Mucosa of stomach (tissue), 1 donor: ENCODE data around the gene TNFRSF1A.

Experiments used
- H3K27me3 ChIP-seq: one replicate; pipeline ENCODE4 v1.7.0; 2013; ENCODE audit warnings: mild to moderate bottlenecking, low read length; ENCODE audit not compliant: control insufficient read depth, insufficient read depth
- H3K36me3 ChIP-seq: one replicate; pipeline ENCODE4 v1.7.0; 2013; ENCODE audit warnings: low read length; ENCODE audit not compliant: control insufficient read depth, insufficient read depth
- H3K4me1 ChIP-seq: one replicate; pipeline ENCODE4 v1.7.0; 2013; ENCODE audit warnings: mild to moderate bottlenecking, low read length; ENCODE audit not compliant: control insufficient read depth, insufficient read depth
- H3K4me3 ChIP-seq: one replicate; pipeline ENCODE4 v1.7.0; 2013; ENCODE audit warnings: low read length
- H3K9ac ChIP-seq: one replicate; pipeline ENCODE4 v1.7.0; 2013; ENCODE audit warnings: mild to moderate bottlenecking, low read length, moderate library complexity
- H3K9me3 ChIP-seq: one replicate; pipeline ENCODE4 v1.7.0; 2013; ENCODE audit warnings: mild to moderate bottlenecking, low read length, moderate library complexity; ENCODE audit not compliant: control insufficient read depth
- donor health status: Pancreatic carcinoma.

TNFRSF1A gene

GRCh38 chr12:6322352-6322751, 19.5 kb downstream of the TNFRSF1A start:
- Histone ChIP-seq H3K9me3 (no peaks in the 10 kb centered on the region), H3K36me3 (peaks cover 6% of the 10 kb centered on the region), H3K4me3 (no peak overlapping the region), H3K27me3 (no peaks in the 10 kb centered on the region), H3K4me1 (peaks cover 41% of the 10 kb centered on the region), H3K9ac (no peak overlapping the region)

GRCh38 chr12:6321905-6322304, 20.0 kb downstream of the TNFRSF1A start:
- Histone ChIP-seq H3K9me3 (no peaks in the 10 kb centered on the region), H3K27me3 (no peaks in the 10 kb centered on the region), H3K4me1 (peaks cover 45% of the 10 kb centered on the region), H3K4me3 (no peak overlapping the region), H3K36me3 (peaks cover 6% of the 10 kb centered on the region), H3K9ac (no peak overlapping the region)

- no peak overlapping the region for H3K9ac ChIP-seq
- no peak overlapping the region for H3K4me3 ChIP-seq
- H3K4me1 ChIP-seq, result peaks cover 29% of the 10 kb centered on the region
- H3K9me3 ChIP-seq, result no peaks in the 10 kb centered on the region
- H3K27me3 ChIP-seq, result no peaks in the 10 kb centered on the region
- peaks cover 6% of the 10 kb centered on the region for H3K36me3 ChIP-seq
Observed at GRCh38 chr12:6319446-6319845, 22.4 kb downstream of the TNFRSF1A start.

- Histone ChIP-seq H3K4me1 (peaks cover 28% of the 10 kb centered on the region), H3K9me3 (no peaks in the 10 kb centered on the region), H3K4me3 (no peak overlapping the region), H3K27me3 (no peaks in the 10 kb centered on the region), H3K36me3 (peaks cover 6% of the 10 kb centered on the region), H3K9ac (no peak overlapping the region)
Observed at GRCh38 chr12:6318440-6318879, 23.4 kb downstream of the TNFRSF1A start.

- Histone ChIP-seq H3K9me3 (no peaks in the 10 kb centered on the region), H3K4me3 (no peak overlapping the region), H3K4me1 (peaks cover 28% of the 10 kb centered on the region), H3K9ac (no peak overlapping the region), H3K36me3 (peaks cover 6% of the 10 kb centered on the region), H3K27me3 (no peaks in the 10 kb centered on the region)
Observed at GRCh38 chr12:6317693-6318439, 24.0 kb downstream of the TNFRSF1A start.

GRCh38 chr12:6316921-6317692, 24.8 kb downstream of the TNFRSF1A start:
- H3K9ac ChIP-seq, result no peak overlapping the region
- no peak overlapping the region for H3K4me3 ChIP-seq
- no peaks in the 10 kb centered on the region for H3K9me3 ChIP-seq
- peaks cover 6% of the 10 kb centered on the region for H3K36me3 ChIP-seq
- H3K4me1 ChIP-seq, result peaks cover 34% of the 10 kb centered on the region
- no peaks in the 10 kb centered on the region for H3K27me3 ChIP-seq

GRCh38 chr12:6315704-6316597, 25.9 kb downstream of the TNFRSF1A start:
- Histone ChIP-seq H3K4me3 (no peak overlapping the region), H3K27me3 (no peaks in the 10 kb centered on the region), H3K36me3 (peaks cover 6% of the 10 kb centered on the region), H3K9ac (no peak overlapping the region), H3K4me1 (peaks cover 38% of the 10 kb centered on the region), H3K9me3 (no peaks in the 10 kb centered on the region)

- H3K4me1 ChIP-seq, result peaks cover 40% of the 10 kb centered on the region
- H3K36me3 ChIP-seq, result peaks cover under 1% of the 10 kb centered on the region
- H3K9me3 ChIP-seq, result no peaks in the 10 kb centered on the region
- no peak overlapping the region for H3K4me3 ChIP-seq
- no peaks in the 10 kb centered on the region for H3K27me3 ChIP-seq
- H3K9ac ChIP-seq, result no peak overlapping the region
Observed at GRCh38 chr12:6315184-6315583, 26.7 kb downstream of the TNFRSF1A start.

GRCh38 chr12:6314776-6315175, 27.1 kb downstream of the TNFRSF1A start:
- H3K27me3 ChIP-seq, result no peaks in the 10 kb centered on the region
- H3K9ac ChIP-seq, result no peak overlapping the region

GRCh38 chr12:6313326-6313940, 28.4 kb downstream of the TNFRSF1A start:
- no peaks in the 10 kb centered on the region for H3K9me3 ChIP-seq
- H3K27me3 ChIP-seq, result no peaks in the 10 kb centered on the region
- H3K9ac ChIP-seq, result peak overlapping the region; percentile 51
- H3K36me3 ChIP-seq, result no peaks in the 10 kb centered on the region
- H3K4me1 ChIP-seq, result peaks cover 46% of the 10 kb centered on the region
- H3K4me3 ChIP-seq, result peak overlapping the region; percentile 3

More at GRCh38 chr12:6314776-6315175, 27.1 kb downstream of the TNFRSF1A start:
- Histone ChIP-seq H3K36me3 (no peaks in the 10 kb centered on the region), H3K9me3 (no peaks in the 10 kb centered on the region), H3K4me3 (no peak overlapping the region), H3K4me1 (peaks cover 44% of the 10 kb centered on the region)

- H3K4me3 ChIP-seq, result peak overlapping the region; percentile 3
Observed at GRCh38 chr12:6312529-6313325, 29.1 kb downstream of the TNFRSF1A start.

More at GRCh38 chr12:6312529-6313325, 29.1 kb downstream of the TNFRSF1A start:
- Histone ChIP-seq H3K9ac (peak overlapping the region; percentile 51), H3K27me3 (no peaks in the 10 kb centered on the region), H3K4me1 (peaks cover 41% of the 10 kb centered on the region), H3K36me3 (no peaks in the 10 kb centered on the region), H3K9me3 (no peaks in the 10 kb centered on the region)
